ENCODE results near the gene HS2ST1. TPM values are rescaled to one million over a fixed set of nuclear protein-coding genes. Genes with fewer than 3 reads are reported as not detected.
"Not testable (repeated sequence)": the region's sequence is repeated elsewhere in the genome, so short reads cannot be mapped to it uniquely, and the experiment has no call there.

The HS2ST1 gene
- total and polyA plus RNA-seq, 7 donors: 2.4 to 13.7 (median 10.0) TPM

GRCh38 chr1:87017998-87018672 is 103.7 kb downstream of the HS2ST1 start:
- TF ChIP-seq EP300 (IDR thresholded peaks at IDR 0.05) (no peak), POLR2A (IDR thresholded peaks at IDR 0.05) (no peak), POLR2AphosphoS5 (IDR thresholded peaks at IDR 0.05) (no peak), CTCF (IDR thresholded peaks at IDR 0.05) (no peak)
- 25 to 62% methylated on average over 4 of the region's 4 CpGs for WGBS, 2 donors
- Histone ChIP-seq H3K27ac (no peak overlapping the region), H3K9me3 (peaks cover 0 to 3% (median under 1%) of the 10 kb centered on the region in 4 donors), H3K27me3 (no peaks in the 10 kb centered on the region), H3K36me3 (no peaks in the 10 kb centered on the region), H3K4me1 (peaks cover 0 to 10% (median 6%) of the 10 kb centered on the region in 4 donors), H3K4me3 (no peak overlapping the region)
- no peak for DNase-seq
- intact Hi-C loops (cut with DNase I): no loop called here

GRCh38 chr1:87023326-87023725 is 108.9 kb downstream of the HS2ST1 start:
- H3K9me3 ChIP-seq: no peaks in the 10 kb centered on the region
- no peak for TF ChIP-seq POLR2A (IDR thresholded peaks at IDR 0.05)
- TF ChIP-seq POLR2AphosphoS5 (IDR thresholded peaks at IDR 0.05): no peak
- TF ChIP-seq CTCF (IDR thresholded peaks at IDR 0.05): no peak
- TF ChIP-seq EP300 (IDR thresholded peaks at IDR 0.05): no peak
- no peaks in the 10 kb centered on the region for H3K36me3 ChIP-seq
- DNase-seq: no peak
- 0 to 42% methylated on average over 1 of the region's 1 CpG for WGBS, 2 donors
- no peak overlapping the region for H3K27ac ChIP-seq
- no peaks in the 10 kb centered on the region for H3K27me3 ChIP-seq
- peaks cover 0 to 4% (median 3%) of the 10 kb centered on the region in 4 donors for H3K4me1 ChIP-seq
- no peak overlapping the region for H3K4me3 ChIP-seq
- intact Hi-C loops (cut with DNase I): no loop called here

GRCh38 chr1:87024936-87025540 is 110.6 kb downstream of the HS2ST1 start:
- no peaks in the 10 kb centered on the region for H3K4me1 ChIP-seq
- WGBS, 2 donors: 79 to 87% methylated on average over 2 of the region's 2 CpGs
- intact Hi-C loops (cut with DNase I): no loop called here

DNA sequence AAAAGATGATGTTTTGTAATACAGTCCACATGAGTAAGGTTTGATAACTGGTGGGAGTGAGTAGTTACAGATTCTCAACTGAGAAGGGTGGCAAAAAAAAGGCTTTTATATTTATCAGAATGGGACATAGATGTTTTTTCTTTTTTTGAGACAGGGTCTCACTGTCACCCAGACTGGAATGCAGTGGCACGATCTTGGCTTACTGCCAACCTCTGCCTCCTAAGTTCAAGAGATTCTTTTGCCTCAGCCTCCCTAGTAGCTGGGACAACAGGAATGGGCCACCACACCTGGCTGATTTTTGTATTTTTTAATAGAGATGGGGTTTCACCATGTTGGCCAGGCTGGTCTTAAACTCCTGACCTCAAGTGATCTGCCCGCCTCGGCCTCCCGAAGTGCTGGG is 113.1 kb downstream of the HS2ST1 start:
- H3K9me3 ChIP-seq; DNase-seq; H3K36me3 ChIP-seq; intact Hi-C loops (cut with DNase I); H3K4me1 ChIP-seq; H3K27me3 ChIP-seq; H3K4me3 ChIP-seq; H3K27ac ChIP-seq: not testable (repeated sequence)
- WGBS, 2 donors: 88 to 97% methylated on average over 4 of the region's 4 CpGs

More at GRCh38 chr1:87024936-87025540, 110.6 kb downstream of the HS2ST1 start:
- no peak for DNase-seq
- Histone ChIP-seq H3K9me3 (no peaks in the 10 kb centered on the region), H3K27ac (no peak overlapping the region), H3K4me3 (no peak overlapping the region), H3K36me3 (no peaks in the 10 kb centered on the region), H3K27me3 (no peaks in the 10 kb centered on the region)
- peak in 1 of 4 experiments; percentile 13 for TF ChIP-seq CTCF (IDR thresholded peaks at IDR 0.05)
- TF ChIP-seq EP300 (IDR thresholded peaks at IDR 0.05): no peak
- TF ChIP-seq POLR2A (IDR thresholded peaks at IDR 0.05): no peak
- no peak for TF ChIP-seq POLR2AphosphoS5 (IDR thresholded peaks at IDR 0.05)

DNA sequence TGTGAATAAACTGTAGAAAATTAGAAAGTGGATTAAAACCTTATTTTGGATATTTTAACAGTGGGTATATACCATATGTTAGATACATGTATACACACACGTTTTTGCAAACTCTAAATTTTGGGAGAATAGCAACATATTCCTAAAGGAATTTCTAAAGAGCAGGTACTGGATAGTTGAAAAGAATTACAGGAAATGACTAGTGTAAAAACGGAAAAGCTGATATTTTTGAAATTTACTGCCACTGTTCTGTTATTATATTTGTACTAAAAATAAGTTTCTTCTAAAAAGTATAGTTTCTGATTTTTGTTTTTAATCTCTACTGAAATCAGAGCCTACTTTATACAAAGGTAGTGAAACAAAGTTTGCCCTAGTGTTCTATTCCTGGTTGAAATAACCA is 114.1 kb downstream of the HS2ST1 start:
- no peak overlapping the region for H3K4me3 ChIP-seq
- WGBS, 2 donors: 77 to 84% methylated on average over 2 of the region's 2 CpGs
- no peak overlapping the region for H3K27ac ChIP-seq
- no peaks in the 10 kb centered on the region for H3K36me3 ChIP-seq
- intact Hi-C loops (cut with DNase I): no loop called here
- H3K4me1 ChIP-seq: no peaks in the 10 kb centered on the region
- H3K9me3 ChIP-seq: no peaks in the 10 kb centered on the region
- no peak for TF ChIP-seq EP300 (IDR thresholded peaks at IDR 0.05)
- no peaks in the 10 kb centered on the region for H3K27me3 ChIP-seq
- DNase-seq: no peak

Data from sigmoid colon (tissue), 7 donors.